Uterus (tissue), 2 donors: ENCODE data around the gene PAXIP1.

ENCODE experiments used
- CTCF ChIP-seq, 4 experiments: fragments of 200-600 bp in 2 of 4; fragments of 450-650 bp in 2 of 4; sonication (generic) in 2 of 4; IDR thresholded peaks; one replicate each; pipeline ENCODE4 v1.5.1; 2016 to 2019; ENCODE audit warnings: antibody characterized with exemption in 4 of 4, mild to moderate bottlenecking in 2 of 4, moderate library complexity in 1 of 4
- POLR2A ChIP-seq, 2 donors: fragments of 450-650 bp; IDR thresholded peaks; one replicate each; pipeline ENCODE4 v1.6.1; 2016; ENCODE audit warnings: antibody characterized with exemption in 2 of 2, mild to moderate bottlenecking in 1 of 2, moderate library complexity in 1 of 2

- TF ChIP-seq CTCF (IDR thresholded peaks at IDR 0.05) (no peak), POLR2A (IDR thresholded peaks at IDR 0.05) (no peak)
These were observed 86.5 kb downstream of the PAXIP1 start for GRCh38 chr7:154916381-154916780.
